Hepatocyte (in vitro differentiated cells): ENCODE results near the gene SAMD15. TPM values are rescaled to one million over a fixed set of nuclear protein-coding genes. Genes with fewer than 3 reads are reported as not detected.
"Not testable (repeated sequence)": the region's sequence is repeated elsewhere in the genome, so short reads cannot be mapped to it uniquely, and the experiment has no call there.

Source experiments
- DNase-seq: peaks from one replicate; pipeline ENCODE4 v3.0.0-alpha.2; 2016; ENCODE audit warnings: low spot score
- H2AFZ ChIP-seq: fragments of 200-600 bp; sonication (generic); 2 replicates; pipeline ENCODE4 v1.6.0; 2016; ENCODE audit warnings: antibody characterized with exemption, mild to moderate bottlenecking
- H3K27ac ChIP-seq: fragments of 200-600 bp; sonication (generic); 2 replicates; pipeline ENCODE4 v1.5.1; 2016; ENCODE audit warnings: mild to moderate bottlenecking
- H3K27me3 ChIP-seq: fragments of 200-600 bp; sonication (generic); 2 replicates; pipeline ENCODE4 v1.6.1; 2016
- H3K36me3 ChIP-seq: fragments of 200-600 bp; sonication (generic); replicated peaks from 2 replicates; pipeline ENCODE4 v1.5.1; 2016; ENCODE audit warnings: low read depth; ENCODE audit not compliant: insufficient read depth
- H3K4me1 ChIP-seq: fragments of 200-600 bp; sonication (generic); 2 replicates; pipeline ENCODE4 v1.5.1; 2016; ENCODE audit warnings: mild to moderate bottlenecking, moderate library complexity; ENCODE audit not compliant: insufficient read depth
- H3K4me2 ChIP-seq: fragments of 200-600 bp; sonication (generic); 2 replicates; pipeline ENCODE4 v1.6.0; 2016
- H3K4me3 ChIP-seq: fragments of 200-600 bp; sonication (generic); 2 replicates; pipeline ENCODE4 v1.5.1; 2016; ENCODE audit warnings: mild to moderate bottlenecking
- H3K79me2 ChIP-seq: fragments of 200-600 bp; sonication (generic); 2 replicates; pipeline ENCODE4 v1.6.0; 2017; ENCODE audit warnings: mild to moderate bottlenecking
- H3K9me2 ChIP-seq: fragments of 200-600 bp; sonication (generic); replicated peaks from 2 replicates; pipeline ENCODE4 v1.6.0; 2017; ENCODE audit warnings: mild to moderate bottlenecking; ENCODE audit not compliant: insufficient read depth
- H3K9me3 ChIP-seq: fragments of 200-600 bp; sonication (generic); 2 replicates; pipeline ENCODE4 v1.5.1; 2016; ENCODE audit warnings: low read depth, mild to moderate bottlenecking
- H4K20me1 ChIP-seq: fragments of 200-600 bp; sonication (generic); 2 replicates; pipeline ENCODE4 v1.6.0; 2016; ENCODE audit warnings: mild to moderate bottlenecking; ENCODE audit not compliant: insufficient read depth, poor library complexity, severe bottlenecking
- EZH2 ChIP-seq: fragments of 200-600 bp; sonication (generic); IDR thresholded peaks from 2 replicates; pipeline ENCODE4 v1.6.1; 2016; ENCODE audit warnings: antibody characterized with exemption, mild to moderate bottlenecking, borderline replicate concordance
- EZH2phosphoT487 ChIP-seq: fragments of 200-600 bp; sonication (generic); IDR thresholded peaks from one replicate; pipeline ENCODE4 v1.6.1; 2018; ENCODE audit warnings: antibody characterized with exemption, mild to moderate bottlenecking, low read depth, moderate library complexity; ENCODE audit not compliant: unreplicated experiment, severe bottlenecking
- WGBS: methylation state at CpG from one replicate; pipeline ENCODE4 v1.1.6; 2016; ENCODE audit warnings: low lambda C conversion rate; ENCODE audit errors: missing lambda C conversion rate; 5-methylcytosine and 5-hydroxymethylcytosine counted together
- polyA plus RNA-seq: library from polyadenylated mRNA; unstranded; fragments of >200 nt; fragmentation: Nextera tagmentation; extraction: Ambion mirVana; gene quantifications from 2 replicates; pipeline ENCODE4 v1.2.1, GENCODE V29; 2016
- total RNA-seq: library from RNA; depleted of rRNA; stranded (reverse); fragments of >200 nt; gene quantifications from 2 replicates; pipeline ENCODE4 v1.2.3, GENCODE V29; 2014
- TF ChIP-seq, protein P1 (sequence below): fragments of 200-600 bp; sonication (generic); IDR thresholded peaks from 2 replicates; pipeline ENCODE4 v1.5.1; 2016; ENCODE audit warnings: antibody characterized with exemption, mild to moderate bottlenecking; ENCODE audit not compliant: poor library complexity

Gene SAMD15
- total and polyA plus RNA-seq, 2 experiments from 2014 or later: 0.90 to 2.2 TPM

DNA sequence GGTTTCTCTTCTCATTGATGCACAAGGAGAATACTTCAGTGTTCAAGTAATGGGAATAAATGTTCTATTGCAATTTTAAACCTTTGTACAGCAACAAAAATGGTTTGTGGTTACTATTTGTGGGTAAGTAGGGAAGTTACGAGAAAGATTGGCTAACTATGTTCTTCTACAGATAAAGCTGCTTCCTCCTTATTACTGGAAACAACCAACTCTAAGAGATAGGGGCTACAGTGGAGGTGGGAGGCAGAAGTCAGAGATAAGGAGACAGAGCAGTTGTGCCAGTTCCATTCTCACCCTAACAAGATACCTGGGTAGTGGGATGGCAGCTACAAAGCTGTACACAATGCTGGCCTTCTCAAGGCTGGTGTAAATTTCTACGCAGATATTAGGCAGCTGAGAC is 30.0 kb downstream of the SAMD15 start:
- Histone ChIP-seq H3K9me2 (no peaks in the 10 kb centered on the region), H3K4me2 (no peak overlapping the region), H4K20me1 (no peaks in the 10 kb centered on the region), H3K4me3 (no peak overlapping the region), H3K79me2 (no peaks in the 10 kb centered on the region), H2AFZ (no peak overlapping the region), H3K36me3 (no peaks in the 10 kb centered on the region), H3K4me1 (no peaks in the 10 kb centered on the region), H3K9me3 (no peaks in the 10 kb centered on the region), H3K27me3 (no peaks in the 10 kb centered on the region), H3K27ac (peak overlapping the region; percentile 34)
- 86% methylated on average over 2 of the region's 2 CpGs for WGBS
- TF ChIP-seq, protein P1, sequence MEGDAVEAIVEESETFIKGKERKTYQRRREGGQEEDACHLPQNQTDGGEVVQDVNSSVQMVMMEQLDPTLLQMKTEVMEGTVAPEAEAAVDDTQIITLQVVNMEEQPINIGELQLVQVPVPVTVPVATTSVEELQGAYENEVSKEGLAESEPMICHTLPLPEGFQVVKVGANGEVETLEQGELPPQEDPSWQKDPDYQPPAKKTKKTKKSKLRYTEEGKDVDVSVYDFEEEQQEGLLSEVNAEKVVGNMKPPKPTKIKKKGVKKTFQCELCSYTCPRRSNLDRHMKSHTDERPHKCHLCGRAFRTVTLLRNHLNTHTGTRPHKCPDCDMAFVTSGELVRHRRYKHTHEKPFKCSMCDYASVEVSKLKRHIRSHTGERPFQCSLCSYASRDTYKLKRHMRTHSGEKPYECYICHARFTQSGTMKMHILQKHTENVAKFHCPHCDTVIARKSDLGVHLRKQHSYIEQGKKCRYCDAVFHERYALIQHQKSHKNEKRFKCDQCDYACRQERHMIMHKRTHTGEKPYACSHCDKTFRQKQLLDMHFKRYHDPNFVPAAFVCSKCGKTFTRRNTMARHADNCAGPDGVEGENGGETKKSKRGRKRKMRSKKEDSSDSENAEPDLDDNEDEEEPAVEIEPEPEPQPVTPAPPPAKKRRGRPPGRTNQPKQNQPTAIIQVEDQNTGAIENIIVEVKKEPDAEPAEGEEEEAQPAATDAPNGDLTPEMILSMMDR: no peak
- TF ChIP-seq EZH2phosphoT487: no peak
- no peak for TF ChIP-seq EZH2
- DNase-seq: no peak

DNA sequence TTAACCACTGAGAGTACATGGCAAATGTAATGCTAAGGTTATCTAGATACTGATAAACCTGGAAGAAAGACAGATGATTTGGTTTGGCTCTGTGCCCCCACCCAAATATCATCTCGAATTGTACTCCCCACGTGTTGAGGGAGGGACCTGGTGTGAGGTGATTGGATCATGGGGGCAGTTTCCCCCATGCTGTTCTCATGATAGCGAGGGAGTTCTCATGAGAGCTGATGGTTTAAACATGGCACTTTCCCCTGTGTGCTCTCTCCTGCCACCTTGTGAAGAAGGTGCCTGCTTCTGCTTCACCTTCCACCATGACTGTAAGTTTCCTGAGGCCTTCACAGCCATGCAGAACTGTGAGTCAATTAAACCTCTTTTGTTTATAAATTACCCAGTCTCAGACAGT is 32.0 kb downstream of the SAMD15 start:
- Histone ChIP-seq H2AFZ (no peak overlapping the region), H3K27ac (no peak overlapping the region), H3K79me2 (no peaks in the 10 kb centered on the region), H3K4me2 (no peak overlapping the region), H3K4me1 (no peaks in the 10 kb centered on the region), H3K36me3 (no peaks in the 10 kb centered on the region), H4K20me1 (no peaks in the 10 kb centered on the region), H3K4me3 (no peak overlapping the region), H3K27me3 (no peaks in the 10 kb centered on the region), H3K9me3 (no peaks in the 10 kb centered on the region), H3K9me2 (no peaks in the 10 kb centered on the region)
- DNase-seq: peak; percentile 37
- 15% methylated on average over 3 of the region's 3 CpGs for WGBS
- TF ChIP-seq EZH2phosphoT487: no peak
- TF ChIP-seq, protein P1: peak; percentile 39

DNA sequence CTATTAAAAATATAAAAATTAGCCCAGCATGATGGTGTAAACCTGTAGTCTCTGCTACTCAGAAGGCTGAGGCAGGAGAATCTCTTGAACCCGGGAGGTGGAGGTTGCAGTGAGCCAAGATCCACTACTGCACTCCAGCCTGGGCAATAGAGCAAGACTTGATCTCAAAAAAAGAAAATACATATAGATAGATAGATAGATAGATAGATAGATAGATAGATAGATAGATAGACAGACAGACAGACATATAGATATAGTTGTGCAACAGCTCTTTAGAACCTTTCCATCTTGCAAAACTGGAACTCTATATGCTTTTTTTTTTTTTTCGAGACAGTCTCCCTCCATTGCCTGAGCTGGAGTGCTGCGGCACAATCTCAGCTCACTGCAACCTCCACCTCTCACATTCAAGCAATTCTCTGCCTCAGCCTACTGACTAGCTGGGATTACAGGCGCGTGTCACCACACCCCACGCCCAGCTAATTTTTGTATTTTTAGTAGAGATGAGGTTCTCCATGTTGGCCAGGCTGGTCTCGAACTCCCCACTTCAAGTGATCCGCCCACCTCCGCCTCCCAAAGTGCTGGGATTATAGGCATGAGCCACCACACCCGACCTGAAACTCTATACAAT is 38.3 kb downstream of the SAMD15 start:
- not testable (repeated sequence) for H3K79me2 ChIP-seq, H3K4me3 ChIP-seq, H3K9me2 ChIP-seq, H2AFZ ChIP-seq, DNase-seq, H3K27ac ChIP-seq, H3K27me3 ChIP-seq, H3K9me3 ChIP-seq, H4K20me1 ChIP-seq, H3K36me3 ChIP-seq, H3K4me2 ChIP-seq, H3K4me1 ChIP-seq
- WGBS: 94% methylated on average over 10 of the region's 10 CpGs

DNA sequence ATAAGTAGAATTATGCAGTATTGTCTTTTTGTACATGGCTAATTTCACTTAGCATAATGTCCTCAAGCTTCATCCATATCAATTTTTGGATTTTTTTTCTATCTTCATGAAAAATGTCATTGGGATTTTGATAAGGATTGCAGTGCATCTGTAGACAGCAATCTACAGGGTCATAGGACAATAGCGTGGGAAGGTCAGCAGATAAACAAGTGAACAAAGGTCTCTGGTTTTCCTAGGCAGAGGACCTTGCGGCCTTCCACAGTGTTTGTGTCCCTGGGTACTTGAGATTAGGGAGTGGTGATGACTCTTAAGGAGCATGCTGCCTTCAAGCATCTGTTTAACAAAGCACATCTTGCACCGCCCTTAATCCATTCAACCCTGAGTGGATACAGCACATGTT is 38.9 kb downstream of the SAMD15 start:
- not testable (repeated sequence) for H3K27ac ChIP-seq, H3K9me2 ChIP-seq, H3K4me3 ChIP-seq, H3K9me3 ChIP-seq, H3K36me3 ChIP-seq, DNase-seq, H3K27me3 ChIP-seq, H4K20me1 ChIP-seq, H3K4me2 ChIP-seq, H3K4me1 ChIP-seq, H3K79me2 ChIP-seq, H2AFZ ChIP-seq
- 69% methylated on average over 2 of the region's 3 CpGs for WGBS
